GM12878 (cell line): ENCODE measurements around the gene C1QTNF12. TPM values are rescaled to one million over a fixed set of nuclear protein-coding genes. Genes with fewer than 3 reads are reported as not detected.

Experiments
- ATAC-seq: fragments of 200-7000 bp; cut with Tn5 transposase; 3 replicates; pipeline ENCODE4 v1.9.1; 2020; ENCODE audit warnings: mild to moderate bottlenecking, moderate library complexity
- BruUV-seq: library from RNA; stranded (reverse); fragments of 400-500 nt; replicated peaks from 2 replicates; lab custom pipeline; 2021; lab: Mats Ljungman, UMichigan
- CTCF ChIA-PET: fragments of 300-600 bp; sonication (Branson Sonifier 250); formaldehyde crosslinking; extraction: SDS; loops from one replicate; lab custom pipeline; 2021; ENCODE audit warnings: inconsistent platforms; lab: Yijun Ruan, JAX
- POLR2A ChIA-PET: fragments of 350-600 bp; formaldehyde crosslinking; extraction: SDS; loops from one replicate; lab custom pipeline; 2021; ENCODE audit warnings: inconsistent platforms; lab: Charles Lee
- RAD21 ChIA-PET: fragments of 300-600 bp; sonication (Branson Sonifier 250); formaldehyde crosslinking; loops from one replicate; lab custom pipeline; 2023; ENCODE audit warnings: antibody characterized with exemption; ENCODE audit not compliant: unreplicated experiment; lab: Charles Lee
- SMC1A ChIA-PET: fragments of 300-600 bp; sonication (Branson Sonifier 250); formaldehyde crosslinking; loops from one replicate; lab custom pipeline; 2023; ENCODE audit not compliant: unreplicated experiment, uncharacterized antibody; lab: Charles Lee
- DNase-seq: peaks from one replicate; pipeline ENCODE4 v3.0.0-alpha.2; 2011; ENCODE audit warnings: low read depth, low spot score
- FAIRE-seq: peaks from 3 replicates; lab custom pipeline; 2011; peaks lifted over from hg19 to GRCh38; lab: Jason Lieb, UNC
- H2AFZ ChIP-seq: 2 replicates; pipeline ENCODE4 v1.6.0; 2011; ENCODE audit warnings: low read depth, low read length, control low read depth; ENCODE audit not compliant: control insufficient read depth
- H3K27ac ChIP-seq: 2 replicates; pipeline ENCODE4 v1.5.1; 2011; ENCODE audit warnings: control low read depth; ENCODE audit not compliant: control insufficient read depth, insufficient read depth
- H3K27me3 ChIP-seq, 2 experiments: replicated peaks in 1 of 2; 2 replicates each; pipeline versions ENCODE4 v1.6.0 to v1.6.1; 2011; ENCODE audit warnings: low read length in 1 of 2; ENCODE audit not compliant: control insufficient read depth in 2 of 2, insufficient read depth in 2 of 2
- H3K36me3 ChIP-seq, 2 experiments: 2 replicates each; pipeline ENCODE4 v1.5.1; 2011; ENCODE audit warnings: low read length in 1 of 2; ENCODE audit not compliant: control insufficient read depth in 2 of 2, insufficient read depth in 2 of 2
- H3K4me1 ChIP-seq: 2 replicates; pipeline ENCODE4 v1.6.1; 2011; ENCODE audit warnings: mild to moderate bottlenecking, low read length, moderate library complexity, mixed read lengths; ENCODE audit not compliant: control insufficient read depth, insufficient read depth
- H3K4me2 ChIP-seq: 2 replicates; pipeline ENCODE4 v1.6.0; 2011; ENCODE audit warnings: control low read depth; ENCODE audit not compliant: control insufficient read depth, insufficient read depth
- H3K4me3 ChIP-seq: fragments of 200-600 bp; sonication (generic); 2 replicates; pipeline ENCODE4 v1.5.1; 2016
- H3K79me2 ChIP-seq: 2 replicates; pipeline ENCODE4 v1.6.0; 2011; ENCODE audit warnings: low read length; ENCODE audit not compliant: control insufficient read depth, insufficient read depth
- H3K9ac ChIP-seq: 2 replicates; pipeline ENCODE4 v1.8.0; 2011; ENCODE audit warnings: low read length, control low read depth, mixed read lengths; ENCODE audit not compliant: control insufficient read depth, insufficient read depth
- H3K9me3 ChIP-seq: replicated peaks from 3 replicates; pipeline ENCODE4 v1.5.1; 2011; ENCODE audit warnings: mild to moderate bottlenecking, low read length; ENCODE audit not compliant: control insufficient read depth, insufficient read depth
- H4K20me1 ChIP-seq: 2 replicates; pipeline ENCODE4 v1.6.0; 2011; ENCODE audit not compliant: control insufficient read depth, insufficient read depth
- EP300 ChIP-seq, 2 experiments: fragments of 150-350 bp in 1 of 2; IDR thresholded peaks; 2 replicates each; pipeline ENCODE4 v1.6.1; 2011 to 2012; ENCODE audit warnings: low read depth in 2 of 2, low read length in 2 of 2, borderline replicate concordance in 1 of 2, improper control_type of control experiment in 1 of 2, inconsistent platforms in 1 of 2; ENCODE audit not compliant: control insufficient read depth in 1 of 2
- GATAD2B ChIP-seq: fragments of 450-650 bp; conservative IDR thresholded peaks from 2 replicates; pipeline ENCODE4 v1.6.1; 2017; ENCODE audit warnings: low read depth, mild to moderate bottlenecking, moderate library complexity
- HCFC1 ChIP-seq: fragments of 150-350 bp; IDR thresholded peaks from 2 replicates; pipeline ENCODE4 v1.6.1; 2014; ENCODE audit warnings: low read length
- HDGF ChIP-seq: fragments of 450-650 bp; IDR thresholded peaks from 2 replicates; pipeline ENCODE4 v1.6.1; 2016; ENCODE audit warnings: antibody characterized with exemption
- MTA3 ChIP-seq: IDR thresholded peaks from 2 replicates; pipeline ENCODE4 v1.6.1; 2012; ENCODE audit warnings: low read length, inconsistent platforms, borderline replicate concordance
- RB1 ChIP-seq: fragments of 450-650 bp; formaldehyde crosslinking; IDR thresholded peaks from 2 replicates; pipeline ENCODE4 v1.6.1; 2017; ENCODE audit warnings: mild to moderate bottlenecking, borderline replicate concordance
- SREBF2 ChIP-seq: IDR thresholded peaks from 2 replicates; pipeline ENCODE4 v1.6.1; 2012; ENCODE audit warnings: mild to moderate bottlenecking, low read length
- ZSCAN29 ChIP-seq: fragments of 450-650 bp; IDR thresholded peaks from 2 replicates; pipeline ENCODE4 v1.6.1; 2017; ENCODE audit warnings: mild to moderate bottlenecking, moderate library complexity
- WGBS: methylation state at CpG from one replicate; pipeline ENCODE4 v1.1.6; 2016; ENCODE audit warnings: low lambda C conversion rate; ENCODE audit not compliant: insufficient replicate concordance, insufficient coverage; ENCODE audit errors: missing lambda C conversion rate; 5-methylcytosine and 5-hydroxymethylcytosine counted together
- in situ Hi-C: fragments of 300-500 bp; cut with MboI; formaldehyde crosslinking; loops from 9 replicates; pipeline ENCODE4 v1.14.3; 2018; ENCODE audit warnings: mixed read lengths
- intact Hi-C: fragments of 100-400 bp; cut with micrococcal nuclease; formaldehyde crosslinking; loops from one replicate; pipeline ENCODE4 v1.14.2; 2022; ENCODE audit not compliant: unreplicated experiment
- polyA plus RNA-seq, 11 experiments: library from polyadenylated mRNA; depleted of rRNA in 4 of 11; unstranded in 6 of 11; stranded (reverse) in 5 of 11; fragments of >200 nt; fragmentation: Nextera tagmentation in 4 of 11; fragmentation: Illumina TruSeq in 1 of 11; extraction: Ambion mirVana in 4 of 11; extraction: Trizol in 1 of 11; gene quantifications; 1 replicate in 1 of 11; 2 replicates in 10 of 11; pipeline versions ENCODE4 v1.2.1 to v1.2.3, GENCODE V29; 2011 to 2016; ENCODE audit warnings: inconsistent platforms in 2 of 11, missing spikeins in 2 of 11, low read depth in 1 of 11
- total RNA-seq, 4 experiments: library from RNA; depleted of rRNA in 3 of 4; stranded (reverse); fragments of >200 nt in 3 of 4; fragmentation: Illumina TruSeq in 1 of 4; extraction: Trizol in 1 of 4; gene quantifications; 2 replicates each; pipeline versions ENCODE4 v1.2.1 to v1.2.3, GENCODE V29; 2013 to 2021
- TF ChIP-seq, protein P1 (sequence below): IDR thresholded peaks from 2 replicates; pipeline ENCODE4 v1.6.1; 2012; ENCODE audit warnings: low read length, inconsistent platforms
- TF ChIP-seq, protein P2 (sequence below): fragments of 450-650 bp; IDR thresholded peaks from 2 replicates; pipeline ENCODE4 v1.6.1; 2017; ENCODE audit warnings: mild to moderate bottlenecking
- TF ChIP-seq, protein P3 (sequence below), 3 experiments: IDR thresholded peaks in 2 of 3; conservative IDR thresholded peaks in 1 of 3; 2 replicates each; pipeline ENCODE4 v1.5.1; 2011; ENCODE audit warnings: low read depth in 3 of 3, low read length in 3 of 3, mild to moderate bottlenecking in 3 of 3, control low read depth in 2 of 3, moderate library complexity in 2 of 3, inconsistent platforms in 1 of 3, mixed read lengths in 1 of 3; ENCODE audit not compliant: control insufficient read depth in 2 of 3, insufficient read depth in 1 of 3; ENCODE audit errors: extremely low read depth in 1 of 3
- TF ChIP-seq, protein P4 (sequence below): fragments of 450-650 bp; IDR thresholded peaks from 2 replicates; pipeline ENCODE4 v1.6.1; 2017; ENCODE audit warnings: mild to moderate bottlenecking, moderate library complexity

C1QTNF12 gene
- total and polyA plus RNA-seq, 10 of the 15 experiments (the other 5 are each of a cell fraction or from before 2014, with no cell fraction given) = 0.17 to 1.0 (median 0.31) TPM; not detected in 5

DNA sequence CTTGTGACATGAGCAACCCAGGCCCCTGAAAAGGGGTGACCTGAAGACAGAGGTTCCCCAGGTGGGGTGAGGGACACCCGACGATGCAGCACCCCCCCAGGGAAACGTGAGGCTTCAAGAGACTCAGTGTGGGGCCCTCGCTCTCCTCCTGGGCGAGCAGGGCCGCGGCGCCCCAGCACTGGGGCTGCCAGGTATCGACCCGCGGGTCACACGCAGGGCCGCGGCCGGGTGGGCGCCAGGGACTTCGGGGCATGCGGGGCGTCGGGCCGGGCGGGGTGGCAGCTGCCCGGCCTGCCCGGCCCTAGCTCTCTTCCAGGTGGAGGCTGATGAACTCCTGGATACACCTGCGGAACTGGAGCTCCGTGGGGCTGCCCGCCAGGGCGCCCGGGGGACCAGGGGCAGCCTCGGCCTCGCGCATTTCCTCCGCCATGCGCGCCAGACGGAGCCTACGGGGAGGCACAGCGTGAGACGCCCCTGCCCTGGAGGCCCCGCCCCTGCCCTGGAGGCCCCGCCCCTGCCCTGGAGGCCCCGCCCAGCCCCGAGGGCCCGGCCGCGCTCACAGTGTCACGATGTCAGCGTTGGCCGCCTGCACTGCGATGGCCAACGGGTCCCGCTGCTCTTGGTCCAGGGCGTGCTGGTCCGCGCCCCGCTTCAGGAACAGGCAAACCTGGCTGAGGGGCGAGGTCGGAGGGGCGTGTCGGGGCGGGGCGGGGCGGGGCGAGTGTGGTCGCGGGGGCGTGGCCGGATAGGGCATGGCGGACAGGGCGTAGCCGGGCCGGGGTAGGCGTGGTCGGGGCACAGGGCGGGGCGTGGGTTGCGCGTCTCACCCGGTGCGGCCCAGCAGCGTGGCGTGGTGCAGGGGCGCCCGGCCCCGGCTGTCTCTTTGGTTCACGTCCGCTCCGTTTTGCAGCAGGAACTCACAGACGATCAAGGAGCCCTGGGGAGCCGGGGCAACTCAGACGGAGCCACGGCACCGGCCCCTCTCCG is 47.0 kb upstream of the C1QTNF12 start:
- no peak for ATAC-seq
- no peak for FAIRE-seq
- Histone ChIP-seq H3K4me2 (no peak overlapping the region), H3K4me1 (no peaks in the 10 kb centered on the region), H3K4me3 (no peak overlapping the region), H3K27me3 (no peaks in the 10 kb centered on the region), H3K79me2 (no peaks in the 10 kb centered on the region), H3K36me3 (no peaks in the 10 kb centered on the region), H3K9ac (no peak overlapping the region), H4K20me1 (no peaks in the 10 kb centered on the region), H3K9me3 (no peaks in the 10 kb centered on the region), H3K27ac (no peak overlapping the region), H2AFZ (no peak overlapping the region)
- TF ChIP-seq, protein P1, sequence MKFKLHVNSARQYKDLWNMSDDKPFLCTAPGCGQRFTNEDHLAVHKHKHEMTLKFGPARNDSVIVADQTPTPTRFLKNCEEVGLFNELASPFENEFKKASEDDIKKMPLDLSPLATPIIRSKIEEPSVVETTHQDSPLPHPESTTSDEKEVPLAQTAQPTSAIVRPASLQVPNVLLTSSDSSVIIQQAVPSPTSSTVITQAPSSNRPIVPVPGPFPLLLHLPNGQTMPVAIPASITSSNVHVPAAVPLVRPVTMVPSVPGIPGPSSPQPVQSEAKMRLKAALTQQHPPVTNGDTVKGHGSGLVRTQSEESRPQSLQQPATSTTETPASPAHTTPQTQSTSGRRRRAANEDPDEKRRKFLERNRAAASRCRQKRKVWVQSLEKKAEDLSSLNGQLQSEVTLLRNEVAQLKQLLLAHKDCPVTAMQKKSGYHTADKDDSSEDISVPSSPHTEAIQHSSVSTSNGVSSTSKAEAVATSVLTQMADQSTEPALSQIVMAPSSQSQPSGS = no peak
- TF ChIP-seq HCFC1 (no peak), EP300 (IDR thresholded peaks at IDR 0.05; ENCODE audit: borderline replicate concordance in 1 of 2, control insufficient read depth in 1 of 2, low read depth in 2 of 2, low read length in 2 of 2) (no peak), HDGF (no peak), SREBF2 (no peak), ZSCAN29 (no peak), RB1 (no peak), GATAD2B (no peak), MTA3 (no peak)
- TF ChIP-seq, protein P2, sequence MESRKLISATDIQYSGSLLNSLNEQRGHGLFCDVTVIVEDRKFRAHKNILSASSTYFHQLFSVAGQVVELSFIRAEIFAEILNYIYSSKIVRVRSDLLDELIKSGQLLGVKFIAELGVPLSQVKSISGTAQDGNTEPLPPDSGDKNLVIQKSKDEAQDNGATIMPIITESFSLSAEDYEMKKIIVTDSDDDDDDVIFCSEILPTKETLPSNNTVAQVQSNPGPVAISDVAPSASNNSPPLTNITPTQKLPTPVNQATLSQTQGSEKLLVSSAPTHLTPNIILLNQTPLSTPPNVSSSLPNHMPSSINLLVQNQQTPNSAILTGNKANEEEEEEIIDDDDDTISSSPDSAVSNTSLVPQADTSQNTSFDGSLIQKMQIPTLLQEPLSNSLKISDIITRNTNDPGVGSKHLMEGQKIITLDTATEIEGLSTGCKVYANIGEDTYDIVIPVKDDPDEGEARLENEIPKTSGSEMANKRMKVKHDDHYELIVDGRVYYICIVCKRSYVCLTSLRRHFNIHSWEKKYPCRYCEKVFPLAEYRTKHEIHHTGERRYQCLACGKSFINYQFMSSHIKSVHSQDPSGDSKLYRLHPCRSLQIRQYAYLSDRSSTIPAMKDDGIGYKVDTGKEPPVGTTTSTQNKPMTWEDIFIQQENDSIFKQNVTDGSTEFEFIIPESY = no peak
- TF ChIP-seq, protein P3, sequence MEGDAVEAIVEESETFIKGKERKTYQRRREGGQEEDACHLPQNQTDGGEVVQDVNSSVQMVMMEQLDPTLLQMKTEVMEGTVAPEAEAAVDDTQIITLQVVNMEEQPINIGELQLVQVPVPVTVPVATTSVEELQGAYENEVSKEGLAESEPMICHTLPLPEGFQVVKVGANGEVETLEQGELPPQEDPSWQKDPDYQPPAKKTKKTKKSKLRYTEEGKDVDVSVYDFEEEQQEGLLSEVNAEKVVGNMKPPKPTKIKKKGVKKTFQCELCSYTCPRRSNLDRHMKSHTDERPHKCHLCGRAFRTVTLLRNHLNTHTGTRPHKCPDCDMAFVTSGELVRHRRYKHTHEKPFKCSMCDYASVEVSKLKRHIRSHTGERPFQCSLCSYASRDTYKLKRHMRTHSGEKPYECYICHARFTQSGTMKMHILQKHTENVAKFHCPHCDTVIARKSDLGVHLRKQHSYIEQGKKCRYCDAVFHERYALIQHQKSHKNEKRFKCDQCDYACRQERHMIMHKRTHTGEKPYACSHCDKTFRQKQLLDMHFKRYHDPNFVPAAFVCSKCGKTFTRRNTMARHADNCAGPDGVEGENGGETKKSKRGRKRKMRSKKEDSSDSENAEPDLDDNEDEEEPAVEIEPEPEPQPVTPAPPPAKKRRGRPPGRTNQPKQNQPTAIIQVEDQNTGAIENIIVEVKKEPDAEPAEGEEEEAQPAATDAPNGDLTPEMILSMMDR (IDR thresholded peaks at IDR 0.05 in 2 of 3, conservative IDR thresholded peaks at IDR 0.05 in 1 of 3; ENCODE audit: control insufficient read depth in 2 of 3, extremely low read depth in 1 of 3, insufficient read depth in 1 of 3, low read depth in 3 of 3, low read length in 3 of 3) = no peak
- TF ChIP-seq, protein P4, sequence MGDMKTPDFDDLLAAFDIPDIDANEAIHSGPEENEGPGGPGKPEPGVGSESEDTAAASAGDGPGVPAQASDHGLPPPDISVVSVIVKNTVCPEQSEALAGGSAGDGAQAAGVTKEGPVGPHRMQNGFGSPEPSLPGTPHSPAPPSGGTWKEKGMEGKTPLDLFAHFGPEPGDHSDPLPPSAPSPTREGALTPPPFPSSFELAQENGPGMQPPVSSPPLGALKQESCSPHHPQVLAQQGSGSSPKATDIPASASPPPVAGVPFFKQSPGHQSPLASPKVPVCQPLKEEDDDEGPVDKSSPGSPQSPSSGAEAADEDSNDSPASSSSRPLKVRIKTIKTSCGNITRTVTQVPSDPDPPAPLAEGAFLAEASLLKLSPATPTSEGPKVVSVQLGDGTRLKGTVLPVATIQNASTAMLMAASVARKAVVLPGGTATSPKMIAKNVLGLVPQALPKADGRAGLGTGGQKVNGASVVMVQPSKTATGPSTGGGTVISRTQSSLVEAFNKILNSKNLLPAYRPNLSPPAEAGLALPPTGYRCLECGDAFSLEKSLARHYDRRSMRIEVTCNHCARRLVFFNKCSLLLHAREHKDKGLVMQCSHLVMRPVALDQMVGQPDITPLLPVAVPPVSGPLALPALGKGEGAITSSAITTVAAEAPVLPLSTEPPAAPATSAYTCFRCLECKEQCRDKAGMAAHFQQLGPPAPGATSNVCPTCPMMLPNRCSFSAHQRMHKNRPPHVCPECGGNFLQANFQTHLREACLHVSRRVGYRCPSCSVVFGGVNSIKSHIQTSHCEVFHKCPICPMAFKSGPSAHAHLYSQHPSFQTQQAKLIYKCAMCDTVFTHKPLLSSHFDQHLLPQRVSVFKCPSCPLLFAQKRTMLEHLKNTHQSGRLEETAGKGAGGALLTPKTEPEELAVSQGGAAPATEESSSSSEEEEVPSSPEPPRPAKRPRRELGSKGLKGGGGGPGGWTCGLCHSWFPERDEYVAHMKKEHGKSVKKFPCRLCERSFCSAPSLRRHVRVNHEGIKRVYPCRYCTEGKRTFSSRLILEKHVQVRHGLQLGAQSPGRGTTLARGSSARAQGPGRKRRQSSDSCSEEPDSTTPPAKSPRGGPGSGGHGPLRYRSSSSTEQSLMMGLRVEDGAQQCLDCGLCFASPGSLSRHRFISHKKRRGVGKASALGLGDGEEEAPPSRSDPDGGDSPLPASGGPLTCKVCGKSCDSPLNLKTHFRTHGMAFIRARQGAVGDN = no peak
- ChIA-PET CTCF (no interaction called here), SMC1A (no interaction called here), POLR2A (no interaction called here), RAD21 (no interaction called here)
- DNase-seq = no peak
- intact Hi-C loops (loop anchor here (2.0 kb wide), 1 partner anchor 309 kb away; no protein-coding TSS in a partner anchor), in situ Hi-C loops (no loop called here)
- WGBS = 98% methylated on average over 28 of the region's 94 CpGs
- no TSS peak for BruUV-seq
